Liver (tissue), 9 donors: ENCODE results near the gene SLU7. TPM values are rescaled to one million over a fixed set of nuclear protein-coding genes. Genes with fewer than 3 reads are reported as not detected.

Experiments
- DNase-seq: peaks from one replicate; pipeline ENCODE4 v3.0.0-alpha.2; 2017; ENCODE audit warnings: low spot score
- H3K27ac ChIP-seq, 2 donors: one replicate each; pipeline ENCODE4 v1.7.0; 2013; ENCODE audit warnings: inconsistent platforms in 2 of 2, low read length in 2 of 2, control low read depth in 1 of 2, low read depth in 1 of 2, mild to moderate bottlenecking in 1 of 2
- H3K27me3 ChIP-seq, 4 donors: one replicate each; pipeline versions ENCODE4 v1.6.1 to v1.7.0; 2013; ENCODE audit warnings: low read length in 3 of 4, inconsistent platforms in 1 of 4, mild to moderate bottlenecking in 1 of 4, moderate library complexity in 1 of 4; ENCODE audit not compliant: control insufficient read depth in 4 of 4, insufficient read depth in 4 of 4
- H3K36me3 ChIP-seq, 4 donors: one replicate each; pipeline versions ENCODE4 v1.6.1 to v1.7.0; 2013; ENCODE audit warnings: low read length in 3 of 4, mild to moderate bottlenecking in 3 of 4, low read depth in 1 of 4, moderate library complexity in 1 of 4; ENCODE audit not compliant: control insufficient read depth in 4 of 4, insufficient read depth in 3 of 4
- H3K4me1 ChIP-seq, 4 donors: one replicate each; pipeline versions ENCODE4 v1.6.1 to v1.7.0; 2013; ENCODE audit warnings: low read length in 3 of 4, mild to moderate bottlenecking in 3 of 4, moderate library complexity in 1 of 4; ENCODE audit not compliant: control insufficient read depth in 4 of 4, insufficient read depth in 4 of 4
- H3K4me3 ChIP-seq, 3 donors: one replicate each; pipeline versions ENCODE4 v1.6.1 to v1.7.0; 2013; ENCODE audit warnings: low read length in 3 of 3, control low read depth in 1 of 3, low read depth in 1 of 3, mild to moderate bottlenecking in 1 of 3
- H3K9ac ChIP-seq, 2 donors: one replicate each; pipeline ENCODE4 v1.7.0; 2013; ENCODE audit warnings: low read length in 2 of 2, mild to moderate bottlenecking in 2 of 2, moderate library complexity in 2 of 2, control low read depth in 1 of 2, low read depth in 1 of 2
- H3K9me3 ChIP-seq, 4 donors: one replicate each; pipeline versions ENCODE4 v1.6.1 to v1.7.0; 2013; ENCODE audit warnings: low read length in 3 of 4; ENCODE audit not compliant: control insufficient read depth in 4 of 4
- ATF3 ChIP-seq: IDR thresholded peaks from 2 replicates; pipeline ENCODE4 v1.6.1; 2016; ENCODE audit warnings: antibody characterized with exemption
- CTCF ChIP-seq: fragments of 150-350 bp; IDR thresholded peaks from 2 replicates; pipeline ENCODE4 v1.5.1; 2017; ENCODE audit warnings: improper control_type of control experiment, low read depth, low read length; ENCODE audit not compliant: missing input control
- FOXA1 ChIP-seq: IDR thresholded peaks from 2 replicates; pipeline ENCODE4 v1.6.1; 2016; ENCODE audit warnings: antibody characterized with exemption
- FOXA2 ChIP-seq: IDR thresholded peaks from 2 replicates; pipeline ENCODE4 v1.6.1; 2016; ENCODE audit warnings: antibody characterized with exemption
- HNF4A ChIP-seq, 2 donors: conservative IDR thresholded peaks; 2 replicates each; pipeline ENCODE4 v1.6.1; 2016; ENCODE audit warnings: antibody characterized with exemption in 2 of 2, mild to moderate bottlenecking in 2 of 2
- HNF4G ChIP-seq: IDR thresholded peaks from 2 replicates; pipeline ENCODE4 v1.6.1; 2016; ENCODE audit warnings: antibody characterized with exemption
- JUND ChIP-seq, 2 donors: IDR thresholded peaks; 2 replicates each; pipeline ENCODE4 v1.6.1; 2016; ENCODE audit warnings: antibody characterized with exemption in 2 of 2
- RAD21 ChIP-seq, 2 donors: IDR thresholded peaks; 2 replicates each; pipeline ENCODE4 v1.6.1; 2016; ENCODE audit warnings: antibody characterized with exemption in 2 of 2, mild to moderate bottlenecking in 2 of 2
- SP1 ChIP-seq: IDR thresholded peaks from 2 replicates; pipeline ENCODE4 v1.6.1; 2018; ENCODE audit warnings: antibody characterized with exemption, mild to moderate bottlenecking
- TAF1 ChIP-seq: conservative IDR thresholded peaks from 2 replicates; pipeline ENCODE4 v1.6.1; 2016; ENCODE audit warnings: antibody characterized with exemption, mild to moderate bottlenecking
- YY1 ChIP-seq: IDR thresholded peaks from 2 replicates; pipeline ENCODE4 v1.6.1; 2016; ENCODE audit warnings: antibody characterized with exemption, mild to moderate bottlenecking
- WGBS: extraction: QIAGEN DNeasy Blood & Tissue Kit; methylation state at CpG from one replicate; pipeline ENCODE4 v1.1.7; 2013; 5-methylcytosine and 5-hydroxymethylcytosine counted together
- polyA plus RNA-seq, 2 donors: library from polyadenylated mRNA; stranded (reverse) in 1 of 2; unstranded in 1 of 2; fragments of 200-250 nt in 1 of 2; fragments of >200 nt in 1 of 2; fragmentation: Nextera tagmentation in 1 of 2; extraction: Ambion mirVana in 1 of 2; gene quantifications; one replicate each; pipeline versions ENCODE4 v1.2.1 to v1.2.3, GENCODE V29; 2013 to 2015
- total RNA-seq, 2 donors: library from RNA; depleted of rRNA; stranded (reverse); fragments of >200 nt; gene quantifications; one replicate each; pipeline ENCODE4 v1.2.3, GENCODE V29; 2014
- TF ChIP-seq, protein P1 (sequence below): IDR thresholded peaks from 2 replicates; pipeline ENCODE4 v1.6.1; 2016; ENCODE audit warnings: antibody characterized with exemption
- TF ChIP-seq, protein P2 (sequence below): IDR thresholded peaks from 2 replicates; pipeline ENCODE4 v1.6.1; 2016; ENCODE audit warnings: antibody characterized with exemption
- donor health status: healthy.
- donor health status: healthy.
- donor health status: healthy.
- donor health status: healthy.
- donor health status: healthy.

The SLU7 gene
- total and polyA plus RNA-seq, 4 donors, result 7.1 to 21.8 (median 17.6) TPM

GRCh38 chr5:160449458-160449857 lies 30.6 kb upstream of the SLU7 start:
- H3K4me1 ChIP-seq, result no peaks in the 10 kb centered on the region
- no peak overlapping the region for H3K9ac ChIP-seq
- 88% methylated on average over 3 of the region's 3 CpGs for WGBS
- H3K27ac ChIP-seq, result no peak overlapping the region
- DNase-seq, result no peak
- TF ChIP-seq TAF1, result no peak
- TF ChIP-seq JUND (IDR thresholded peaks at IDR 0.05), result no peak
- TF ChIP-seq CTCF, result no peak
- no peak for TF ChIP-seq HNF4A (conservative IDR thresholded peaks at IDR 0.05)
- TF ChIP-seq SP1, result no peak
- no peak for TF ChIP-seq HNF4G
- no peak for TF ChIP-seq ATF3
- H3K9me3 ChIP-seq, result no peaks in the 10 kb centered on the region
- H3K4me3 ChIP-seq, result no peak overlapping the region
- no peaks in the 10 kb centered on the region for H3K27me3 ChIP-seq
- H3K36me3 ChIP-seq, result no peaks in the 10 kb centered on the region

DNA sequence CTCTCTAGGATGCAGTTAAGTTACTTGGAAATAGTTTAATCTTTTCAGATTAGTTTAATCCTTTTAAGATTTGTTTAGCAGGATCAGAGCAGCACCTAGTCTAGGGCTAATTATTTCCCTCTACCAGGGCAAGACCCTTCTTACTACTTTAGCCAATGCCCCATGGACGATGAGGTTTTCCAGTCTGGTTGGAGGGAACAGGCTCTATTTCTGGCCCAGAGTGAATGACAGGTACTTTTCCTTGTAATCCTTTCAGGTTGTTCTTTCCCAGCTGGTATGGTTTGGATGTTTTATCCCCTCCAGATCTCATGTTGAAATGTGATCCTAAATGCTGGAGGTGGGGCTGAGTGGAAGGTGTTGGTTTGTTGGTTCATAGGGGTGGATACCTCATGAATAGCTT lies 30.0 kb upstream of the SLU7 start:
- no peak for TF ChIP-seq ATF3
- TF ChIP-seq, protein P1, sequence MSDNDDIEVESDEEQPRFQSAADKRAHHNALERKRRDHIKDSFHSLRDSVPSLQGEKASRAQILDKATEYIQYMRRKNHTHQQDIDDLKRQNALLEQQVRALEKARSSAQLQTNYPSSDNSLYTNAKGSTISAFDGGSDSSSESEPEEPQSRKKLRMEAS, result no peak
- TF ChIP-seq TAF1, result no peak
- TF ChIP-seq CTCF, result no peak
- no peak for TF ChIP-seq FOXA1
- no peak for TF ChIP-seq RAD21 (IDR thresholded peaks at IDR 0.05)
- TF ChIP-seq JUND (IDR thresholded peaks at IDR 0.05), result no peak
- no peak for TF ChIP-seq HNF4G
- no peak for TF ChIP-seq FOXA2
- TF ChIP-seq, protein P2, sequence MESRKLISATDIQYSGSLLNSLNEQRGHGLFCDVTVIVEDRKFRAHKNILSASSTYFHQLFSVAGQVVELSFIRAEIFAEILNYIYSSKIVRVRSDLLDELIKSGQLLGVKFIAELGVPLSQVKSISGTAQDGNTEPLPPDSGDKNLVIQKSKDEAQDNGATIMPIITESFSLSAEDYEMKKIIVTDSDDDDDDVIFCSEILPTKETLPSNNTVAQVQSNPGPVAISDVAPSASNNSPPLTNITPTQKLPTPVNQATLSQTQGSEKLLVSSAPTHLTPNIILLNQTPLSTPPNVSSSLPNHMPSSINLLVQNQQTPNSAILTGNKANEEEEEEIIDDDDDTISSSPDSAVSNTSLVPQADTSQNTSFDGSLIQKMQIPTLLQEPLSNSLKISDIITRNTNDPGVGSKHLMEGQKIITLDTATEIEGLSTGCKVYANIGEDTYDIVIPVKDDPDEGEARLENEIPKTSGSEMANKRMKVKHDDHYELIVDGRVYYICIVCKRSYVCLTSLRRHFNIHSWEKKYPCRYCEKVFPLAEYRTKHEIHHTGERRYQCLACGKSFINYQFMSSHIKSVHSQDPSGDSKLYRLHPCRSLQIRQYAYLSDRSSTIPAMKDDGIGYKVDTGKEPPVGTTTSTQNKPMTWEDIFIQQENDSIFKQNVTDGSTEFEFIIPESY, result no peak
- no peak for TF ChIP-seq YY1
- no peak overlapping the region for H3K9ac ChIP-seq
- H3K9me3 ChIP-seq, result no peaks in the 10 kb centered on the region
- H3K4me3 ChIP-seq, result no peak overlapping the region
- no peak overlapping the region for H3K27ac ChIP-seq
- H3K4me1 ChIP-seq, result no peaks in the 10 kb centered on the region
- WGBS, result 89% methylated on average over 1 of the region's 1 CpG
- H3K36me3 ChIP-seq, result no peaks in the 10 kb centered on the region
- no peak for DNase-seq
- H3K27me3 ChIP-seq, result no peaks in the 10 kb centered on the region
